ENCODE results near the gene MYBPC3.

DNA sequence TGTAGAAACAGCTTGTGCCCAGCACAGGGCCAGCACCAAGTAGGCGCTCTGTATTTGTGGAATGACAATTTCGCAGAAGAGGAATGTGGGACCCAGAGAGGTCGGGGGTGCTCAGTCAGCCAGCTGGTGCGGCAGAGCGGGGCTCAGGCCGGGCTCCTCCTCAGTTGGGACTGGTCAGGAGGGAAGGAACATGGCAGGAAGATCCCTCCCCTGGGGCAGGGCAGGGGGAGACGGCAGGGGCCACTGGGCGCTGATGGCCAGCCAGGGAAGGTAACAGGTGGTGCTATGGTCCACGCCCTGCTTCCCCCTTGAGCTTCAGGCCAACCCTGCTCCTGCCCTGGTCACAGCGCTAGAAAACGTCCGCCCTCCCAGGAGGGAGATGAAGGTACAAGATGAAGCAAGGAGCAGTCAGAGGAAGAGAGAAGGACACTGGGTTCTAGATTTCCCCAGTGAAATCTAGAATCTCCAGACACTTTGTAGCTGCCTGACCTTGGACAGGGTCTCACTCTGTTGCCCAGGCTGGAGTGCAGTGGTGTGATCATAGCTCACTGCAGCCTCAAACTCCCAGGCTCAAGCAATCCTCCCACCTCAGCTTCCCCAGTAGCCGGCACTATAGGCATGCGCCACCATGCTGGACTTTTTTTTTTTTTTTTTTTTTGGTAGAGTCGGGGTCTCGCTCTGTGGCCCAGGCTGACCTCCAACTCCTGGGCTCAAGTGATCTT is 39.4 kb upstream of the MYBPC3 start:
- no peak for TF ChIP-seq EZH2 (IDR thresholded peaks at IDR 0.05)
- TF ChIP-seq POLR2AphosphoS5 (IDR thresholded peaks at IDR 0.05; ENCODE audit: borderline replicate concordance, low read depth, low read length): no peak
- no peak for TF ChIP-seq FOXP2 (optimal IDR thresholded peaks at IDR 0.05; ENCODE audit: control extremely low read depth, extremely low read length, insufficient read depth)
